H9 (cell line): ENCODE results near the gene C2orf80. TPM values are rescaled to one million over a fixed set of nuclear protein-coding genes. Genes with fewer than 3 reads are reported as not detected.

ENCODE experiments used
- DNase-seq: peaks from one replicate; pipeline ENCODE4 v3.0.0-alpha.2; 2017
- H2AFZ ChIP-seq: one replicate; pipeline ENCODE4 v1.6.1; 2013; ENCODE audit warnings: mild to moderate bottlenecking, low read length, control low read depth, moderate library complexity
- H2AK5ac ChIP-seq: 2 replicates; pipeline ENCODE4 v1.6.1; 2013; ENCODE audit warnings: low read length, control low read depth, mixed read lengths; ENCODE audit not compliant: insufficient read length
- H2BK120ac ChIP-seq: one replicate; pipeline ENCODE4 v1.6.1; 2013; ENCODE audit warnings: low read depth, mild to moderate bottlenecking, low read length, control low read depth, inconsistent platforms; ENCODE audit not compliant: poor library complexity, severe bottlenecking
- H2BK12ac ChIP-seq: 2 replicates; pipeline ENCODE4 v1.6.1; 2013; ENCODE audit warnings: low read length, control low read depth, mixed read lengths, low read depth; ENCODE audit not compliant: insufficient read length
- H2BK15ac ChIP-seq: 2 replicates; pipeline ENCODE4 v1.6.1; 2013; ENCODE audit warnings: low read depth, low read length, control low read depth
- H2BK20ac ChIP-seq: one replicate; pipeline ENCODE4 v1.6.1; 2013; ENCODE audit warnings: low read depth, mild to moderate bottlenecking, low read length, control low read depth, inconsistent platforms; ENCODE audit not compliant: poor library complexity, severe bottlenecking
- H2BK5ac ChIP-seq: 2 replicates; pipeline ENCODE4 v1.6.1; 2013; ENCODE audit warnings: low read length, control low read depth, mixed read lengths; ENCODE audit not compliant: insufficient read length
- H3K14ac ChIP-seq: 2 replicates; pipeline ENCODE4 v1.6.1; 2013; ENCODE audit warnings: low read length, control low read depth; ENCODE audit not compliant: insufficient read depth
- H3K18ac ChIP-seq: 2 replicates; pipeline ENCODE4 v1.6.1; 2013; ENCODE audit warnings: low read depth, mild to moderate bottlenecking, mixed read lengths, low read length, control low read depth; ENCODE audit not compliant: insufficient read length
- H3K23ac ChIP-seq: 2 replicates; pipeline ENCODE4 v1.6.1; 2013; ENCODE audit warnings: low read length, control low read depth, mixed read lengths, low read depth; ENCODE audit not compliant: insufficient read length
- H3K23me2 ChIP-seq: 2 replicates; pipeline ENCODE4 v1.6.1; 2013; ENCODE audit warnings: low read depth, mild to moderate bottlenecking, mixed read lengths, low read length, control low read depth; ENCODE audit not compliant: insufficient read length, poor library complexity, severe bottlenecking
- H3K27ac ChIP-seq: 2 replicates; pipeline ENCODE4 v1.5.1; 2013; ENCODE audit warnings: low read length, control low read depth, mixed read lengths, low read depth; ENCODE audit not compliant: insufficient read length
- H3K27me3 ChIP-seq: 2 replicates; pipeline ENCODE4 v1.6.1; 2013; ENCODE audit warnings: low read length, control low read depth, inconsistent platforms; ENCODE audit not compliant: insufficient read depth
- H3K4ac ChIP-seq: 2 replicates; pipeline ENCODE4 v1.6.1; 2013; ENCODE audit warnings: low read depth, mild to moderate bottlenecking, control low read depth, inconsistent platforms, low read length, moderate library complexity
- H3K4me1 ChIP-seq: 2 replicates; pipeline ENCODE4 v1.6.1; 2013; ENCODE audit warnings: low read length, control low read depth, inconsistent platforms; ENCODE audit not compliant: insufficient read depth
- H3K4me2 ChIP-seq: 2 replicates; pipeline ENCODE4 v1.6.1; 2013; ENCODE audit warnings: low read length, control low read depth, mixed read lengths; ENCODE audit not compliant: insufficient read length, insufficient read depth
- H3K56ac ChIP-seq: 2 replicates; pipeline ENCODE4 v1.6.1; 2013; ENCODE audit warnings: low read depth, mild to moderate bottlenecking, mixed read lengths, low read length, control low read depth; ENCODE audit not compliant: insufficient read length
- H3K79me1 ChIP-seq: 2 replicates; pipeline ENCODE4 v1.6.1; 2013; ENCODE audit warnings: low read depth, mild to moderate bottlenecking, moderate library complexity, low read length, control low read depth, inconsistent platforms; ENCODE audit not compliant: insufficient read depth, poor library complexity, severe bottlenecking
- H3K79me2 ChIP-seq: 2 replicates; pipeline ENCODE4 v1.6.1; 2013; ENCODE audit warnings: low read length, control low read depth, inconsistent platforms; ENCODE audit not compliant: insufficient read depth
- H3K9ac ChIP-seq: 2 replicates; pipeline ENCODE4 v1.6.1; 2013; ENCODE audit warnings: low read length, control low read depth, mixed read lengths; ENCODE audit not compliant: insufficient read length; ENCODE audit errors: extremely low read depth
- H3K9me3 ChIP-seq: one replicate; pipeline ENCODE4 v1.6.1; 2013; ENCODE audit warnings: low read depth, low read length, inconsistent platforms; ENCODE audit not compliant: control insufficient read depth
- H3T11ph ChIP-seq: one replicate; pipeline ENCODE4 v1.6.1; 2013; ENCODE audit warnings: mild to moderate bottlenecking, low read length, control low read depth, inconsistent platforms
- H4K20me1 ChIP-seq: one replicate; pipeline ENCODE4 v1.6.1; 2013; ENCODE audit not compliant: control insufficient read depth, insufficient read length, insufficient read depth
- H4K5ac ChIP-seq: 2 replicates; pipeline ENCODE4 v1.6.1; 2013; ENCODE audit warnings: low read depth, mild to moderate bottlenecking, mixed read lengths, low read length, control low read depth; ENCODE audit not compliant: insufficient read length
- H4K8ac ChIP-seq: replicated peaks from 2 replicates; pipeline ENCODE4 v1.6.1; 2013; ENCODE audit warnings: low read length, control low read depth, mixed read lengths, low read depth; ENCODE audit not compliant: insufficient read length
- H4K91ac ChIP-seq: 2 replicates; pipeline ENCODE4 v1.6.1; 2013; ENCODE audit warnings: low read depth, mild to moderate bottlenecking, moderate library complexity, mixed read lengths, low read length, control low read depth; ENCODE audit not compliant: insufficient read length
- H3K27ac Mint-ChIP-seq, 3 experiments: 2 replicates in 2 of 3; 3 replicates in 1 of 3; pipeline ENCODE4 v1.8.0; 2020 to 2021; ENCODE audit warnings: mixed read lengths in 3 of 3, mild to moderate bottlenecking in 1 of 3, moderate library complexity in 1 of 3
- H3K27me3 Mint-ChIP-seq: 2 replicates; pipeline ENCODE4 v1.8.0; 2021; ENCODE audit warnings: low read depth, mild to moderate bottlenecking, moderate library complexity, mixed read lengths
- H3K36me3 Mint-ChIP-seq, 3 experiments: 2 replicates in 2 of 3; 3 replicates in 1 of 3; pipeline ENCODE4 v1.8.0; 2020 to 2021; ENCODE audit warnings: low read depth in 3 of 3, mixed read lengths in 3 of 3; ENCODE audit not compliant: insufficient read depth in 1 of 3
- H3K4me1 Mint-ChIP-seq, 2 experiments: 2 replicates each; pipeline ENCODE4 v1.8.0; 2020; ENCODE audit warnings: mixed read lengths in 2 of 2
- H3K4me3 Mint-ChIP-seq, 2 experiments: 2 replicates in 1 of 2; 3 replicates in 1 of 2; pipeline ENCODE4 v1.8.0; 2020 to 2021; ENCODE audit warnings: mild to moderate bottlenecking in 2 of 2, mixed read lengths in 2 of 2, moderate library complexity in 1 of 2
- H3K9me3 Mint-ChIP-seq, 2 experiments: 2 replicates in 1 of 2; 3 replicates in 1 of 2; pipeline ENCODE4 v1.8.0; 2020; ENCODE audit warnings: mild to moderate bottlenecking in 2 of 2, mixed read lengths in 2 of 2, moderate library complexity in 1 of 2
- CTCF ChIP-seq: fragments of 200-600 bp; sonication (generic); conservative IDR thresholded peaks from 3 replicates; pipeline ENCODE4 v1.8.0; 2021; ENCODE audit warnings: antibody characterized with exemption, mild to moderate bottlenecking
- WGBS: extraction: QIAGEN DNeasy Blood & Tissue Kit; methylation state at CpG from one replicate; pipeline ENCODE4 v1.1.7; 2013; ENCODE audit warnings: missing lambda C conversion rate, low lambda C conversion rate, mixed read lengths; ENCODE audit not compliant: insufficient read length; ENCODE audit errors: extremely low coverage; 5-methylcytosine and 5-hydroxymethylcytosine counted together
- total RNA-seq: library from RNA; stranded (reverse); gene quantifications from 2 replicates; pipeline ENCODE4 v1.2.1, GENCODE V29; 2021

C2orf80 gene
- total RNA-seq, 1 experiment from 2014 or later = not detected

GRCh38 chr2:208142925-208143799, 46.7 kb downstream of the C2orf80 start:
- peak overlapping the region; percentile 23 for H2BK120ac ChIP-seq
- no CpG with 5 or more reads among the region's 14 CpGs for WGBS
- Mint-ChIP-seq H3K4me1 (peaks cover 23 to 29% of the 10 kb centered on the region in 2 experiments), H3K36me3 (peaks cover 4 to 9% (median 7%) of the 10 kb centered on the region in 3 experiments), H3K27me3 (no peaks in the 10 kb centered on the region; the same call in 1 of the 2 replicates), H3K4me3 (peak overlapping the region in 1 of 2 experiments; percentile 18; a peak in 3 of 5 replicates), H3K27ac (peak overlapping the region; percentile 13 to 96 (median 78); a peak in 5 of 7 replicates), H3K9me3 (peaks cover 10 to 17% of the 10 kb centered on the region in 2 experiments; a peak in 4 of 5 replicates)
- H3K4me2 ChIP-seq = peak overlapping the region; percentile 18
- no peaks in the 10 kb centered on the region for H3K9me3 ChIP-seq
- no peak overlapping the region for H2AFZ ChIP-seq
- no peak overlapping the region for H3K56ac ChIP-seq
- no peaks in the 10 kb centered on the region for H3K79me2 ChIP-seq
- no peak for TF ChIP-seq CTCF
- no peak overlapping the region for H3K23ac ChIP-seq
- H3K9ac ChIP-seq = no peak overlapping the region
- no peak overlapping the region for H2BK15ac ChIP-seq
- H2AK5ac ChIP-seq = no peak overlapping the region
- DNase-seq = peak; percentile 50
- H3K4me1 ChIP-seq = peaks cover 2% of the 10 kb centered on the region
- no peak overlapping the region for H3K14ac ChIP-seq
- no peak overlapping the region for H2BK5ac ChIP-seq
- H3T11ph ChIP-seq = no peak overlapping the region
- no peak overlapping the region for H4K5ac ChIP-seq
- H3K79me1 ChIP-seq = no peaks in the 10 kb centered on the region
- H2BK20ac ChIP-seq = no peak overlapping the region
- no peaks in the 10 kb centered on the region for H3K23me2 ChIP-seq
- peak overlapping the region; percentile 83 for H3K27ac ChIP-seq
- no peak overlapping the region for H2BK12ac ChIP-seq
- no peak overlapping the region for H4K91ac ChIP-seq
- H4K8ac ChIP-seq = no peak overlapping the region
- H3K4ac ChIP-seq = 0 out of 2 replicates have a peak overlapping the region, but pooled peaks have one; percentile 37
- no peak overlapping the region for H3K18ac ChIP-seq
- H4K20me1 ChIP-seq = no peaks in the 10 kb centered on the region
- no peaks in the 10 kb centered on the region for H3K27me3 ChIP-seq
